Measurements from ENCODE around the gene COASY. TPM values are rescaled to one million over a fixed set of nuclear protein-coding genes. Genes with fewer than 3 reads are reported as not detected.

COASY gene
- polyA plus RNA-seq, 1 donor from 2014 or later: 64.9 TPM

Other genes starting within 250 kb of the COASY start
- gene STAT3, start 173.7 kb upstream of the COASY start, polyA plus RNA-seq: 106 TPM
- not detected for gene CAVIN1, start 138.9 kb upstream of the COASY start, polyA plus RNA-seq
- gene ATP6V0A1, start 103.3 kb upstream of the COASY start, polyA plus RNA-seq: 17.2 TPM
- gene NAGLU, start 25.9 kb upstream of the COASY start, polyA plus RNA-seq: 14.4 TPM
- gene HSD17B1, start 9.2 kb upstream of the COASY start, polyA plus RNA-seq: 0.39 TPM
- gene MLX, start 5.0 kb downstream of the COASY start, polyA plus RNA-seq: 44.8 TPM
- 2.9 TPM for gene PSMC3IP, start 15.6 kb downstream of the COASY start, polyA plus RNA-seq
- gene RETREG3, start 47.2 kb downstream of the COASY start, polyA plus RNA-seq: 105 TPM
- 11.8 TPM for gene TUBG1, start 47.5 kb downstream of the COASY start, polyA plus RNA-seq
- 2.5 TPM for gene TUBG2, start 97.1 kb downstream of the COASY start, polyA plus RNA-seq
- 1.1 TPM for gene PLEKHH3, start 114.8 kb downstream of the COASY start, polyA plus RNA-seq
- 2.1 TPM for gene CCR10, start 119.7 kb downstream of the COASY start, polyA plus RNA-seq
- 1.1 TPM for gene CNTNAP1, start 120.4 kb downstream of the COASY start, polyA plus RNA-seq
- gene EZH1, start 182.9 kb downstream of the COASY start, polyA plus RNA-seq: 37.4 TPM
- gene RAMP2, start 199.1 kb downstream of the COASY start, polyA plus RNA-seq: not detected
- gene VPS25, start 211.3 kb downstream of the COASY start, polyA plus RNA-seq: 45.6 TPM
- not detected for gene WNK4, start 218.5 kb downstream of the COASY start, polyA plus RNA-seq
- 117 TPM for gene COA3, start 236.6 kb downstream of the COASY start, polyA plus RNA-seq
- 0.41 TPM for gene CNTD1, start 236.7 kb downstream of the COASY start, polyA plus RNA-seq